OCI-LY7 (cell line): ENCODE results near the gene PCBD2. TPM values are rescaled to one million over a fixed set of nuclear protein-coding genes. Genes with fewer than 3 reads are reported as not detected.
"Not testable (repeated sequence)": the region's sequence is repeated elsewhere in the genome, so short reads cannot be mapped to it uniquely, and the experiment has no call there.

Experiments used
- BruUV-seq: library from RNA; stranded (reverse); fragments of 400-500 nt; replicated peaks from 2 replicates; lab custom pipeline; 2021; lab: Mats Ljungman, UMichigan
- CTCF ChIA-PET: fragments of 300-600 bp; sonication (Branson Sonifier 250); formaldehyde crosslinking; loops from one replicate; lab custom pipeline; 2022; ENCODE audit warnings: antibody characterized with exemption; ENCODE audit not compliant: unreplicated experiment; lab: Charles Lee
- POLR2A ChIA-PET: fragments of 300-600 bp; sonication (Branson Sonifier 250); formaldehyde crosslinking; loops from one replicate; lab custom pipeline; 2022; ENCODE audit warnings: antibody characterized with exemption; lab: Charles Lee
- DNase-seq: peaks from one replicate; pipeline ENCODE4 v3.0.0-alpha.2; 2015; ENCODE audit warnings: low spot score
- H2AFZ ChIP-seq: fragments of 200-600 bp; sonication (generic), shearing (Covaris generic); 2 replicates; pipeline ENCODE4 v1.6.1; 2014; ENCODE audit warnings: mild to moderate bottlenecking, antibody characterized with exemption, low read length, moderate library complexity
- H3K27ac ChIP-seq: fragments of 200-600 bp; sonication (generic); 2 replicates; pipeline ENCODE4 v1.5.1; 2014; ENCODE audit warnings: mixed run types, low read depth, mild to moderate bottlenecking, moderate library complexity, low read length, inconsistent platforms; ENCODE audit not compliant: poor library complexity, severe bottlenecking
- H3K36me3 ChIP-seq: fragments of 200-600 bp; sonication (generic); 2 replicates; pipeline ENCODE4 v1.6.1; 2014; ENCODE audit warnings: mild to moderate bottlenecking, antibody characterized with exemption, low read length, moderate library complexity, mixed read lengths; ENCODE audit not compliant: insufficient read depth
- H3K4me1 ChIP-seq: fragments of 200-600 bp; sonication (generic); 2 replicates; pipeline ENCODE4 v1.5.1; 2014; ENCODE audit warnings: mild to moderate bottlenecking, low read length; ENCODE audit not compliant: insufficient read depth, poor library complexity, severe bottlenecking
- H3K4me2 ChIP-seq: fragments of 200-600 bp; sonication (generic); 2 replicates; pipeline ENCODE4 v1.6.1; 2014; ENCODE audit warnings: mild to moderate bottlenecking, low read length
- H3K4me3 ChIP-seq: fragments of 200-600 bp; sonication (generic); 2 replicates; pipeline ENCODE4 v1.5.1; 2014; ENCODE audit warnings: mild to moderate bottlenecking, low read depth, low read length; ENCODE audit not compliant: poor library complexity, severe bottlenecking
- H3K79me2 ChIP-seq: fragments of 200-600 bp; sonication (generic); 2 replicates; pipeline ENCODE4 v1.6.1; 2016; ENCODE audit warnings: low read depth, mild to moderate bottlenecking, low read length, moderate library complexity, mixed read lengths; ENCODE audit not compliant: insufficient read depth
- H3K9me2 ChIP-seq: fragments of 200-600 bp; sonication (generic); 2 replicates; pipeline ENCODE4 v1.6.1; 2016; ENCODE audit warnings: mild to moderate bottlenecking, low read length, mixed read lengths; ENCODE audit not compliant: insufficient read depth
- H3K9me3 ChIP-seq: fragments of 200-600 bp; sonication (generic); 2 replicates; pipeline ENCODE4 v1.6.1; 2014; ENCODE audit warnings: mild to moderate bottlenecking, mixed run types, low read length, mixed read lengths
- H4K20me1 ChIP-seq: fragments of 200-600 bp; sonication (generic); 2 replicates; pipeline ENCODE4 v1.6.1; 2014; ENCODE audit warnings: mild to moderate bottlenecking, antibody characterized with exemption, low read length, moderate library complexity, mixed read lengths; ENCODE audit not compliant: insufficient read depth
- EZH2phosphoT487 ChIP-seq: fragments of 200-600 bp; sonication (generic); IDR thresholded peaks from 2 replicates; pipeline ENCODE4 v1.6.1; 2018; ENCODE audit warnings: low read depth, borderline replicate concordance, mild to moderate bottlenecking, mixed run types, antibody characterized with exemption, low read length, moderate library complexity, mixed read lengths
- intact Hi-C: fragments of 100-400 bp; cut with micrococcal nuclease; formaldehyde crosslinking; loops from one replicate; pipeline ENCODE4 v1.10.0; 2022; ENCODE audit not compliant: unreplicated experiment
- total RNA-seq, 2 experiments: library from RNA; depleted of rRNA in 1 of 2; stranded (reverse); fragments of >200 nt in 1 of 2; shearing (Covaris generic) in 1 of 2; gene quantifications; 2 replicates each; pipeline ENCODE4 v1.2.3, GENCODE V29; 2014 to 2022
- TF ChIP-seq, protein P1 (sequence below): fragments of 200-600 bp; sonication (generic); conservative IDR thresholded peaks from 2 replicates; pipeline ENCODE4 v1.5.1; 2014; ENCODE audit warnings: mild to moderate bottlenecking, antibody characterized with exemption, low read length, moderate library complexity, mixed read lengths

PCBD2 gene
- total RNA-seq, 2 experiments from 2014 or later: 12.2 to 34.3 TPM

DNA sequence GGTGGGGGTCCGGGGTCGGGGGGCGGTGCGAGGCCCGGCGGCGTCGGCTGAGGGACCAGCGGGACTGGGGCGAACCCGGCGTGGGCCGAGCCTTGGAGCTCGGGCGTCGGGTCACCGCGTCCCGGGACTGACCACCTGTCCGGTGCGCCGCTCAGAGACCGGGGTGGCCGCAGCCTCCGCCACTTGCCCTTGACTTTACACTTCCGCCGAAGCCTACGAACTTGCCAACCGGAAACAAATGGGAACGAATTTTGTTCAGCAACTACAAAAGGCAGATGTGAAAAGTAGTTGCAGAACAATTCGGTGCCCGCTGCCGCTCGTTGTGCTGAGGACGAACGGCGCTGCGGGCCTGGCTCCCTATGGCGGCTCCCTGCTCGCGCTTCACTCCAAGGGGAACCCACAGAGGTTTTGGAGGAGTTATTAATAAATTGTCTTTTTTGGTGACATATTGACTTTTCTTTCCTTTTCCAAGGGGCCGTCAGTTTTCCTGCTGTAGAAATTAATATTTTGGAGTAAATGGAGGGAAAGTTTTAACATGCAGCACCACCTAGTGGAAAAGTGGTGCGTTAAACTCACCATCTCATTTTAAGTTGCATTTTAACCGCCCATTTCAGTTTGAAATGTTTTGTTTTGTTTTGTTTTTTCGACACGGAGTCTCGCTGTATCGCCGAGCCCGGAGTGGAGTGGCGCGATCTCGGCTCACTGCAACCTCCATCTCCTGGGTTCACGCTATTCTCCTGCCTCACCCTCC, 490 bp downstream of the PCBD2 start:
- POLR2A ChIA-PET: interaction anchor here (0.7 to 2.4 kb wide), 7 partner anchors 32 to 265 kb away, joined by 3 to 10 read pairs (median 6); partner anchors contain the start of gene TXNDC15
- intact Hi-C loops: loop anchor here (1.0 to 10.0 kb wide), 8 partner anchors 59 to 381 kb away; partner anchors contain the start of genes CAMLG, DDX46, JADE2 and PITX1
- TF ChIP-seq EZH2phosphoT487: no peak
- TF ChIP-seq, protein P1, sequence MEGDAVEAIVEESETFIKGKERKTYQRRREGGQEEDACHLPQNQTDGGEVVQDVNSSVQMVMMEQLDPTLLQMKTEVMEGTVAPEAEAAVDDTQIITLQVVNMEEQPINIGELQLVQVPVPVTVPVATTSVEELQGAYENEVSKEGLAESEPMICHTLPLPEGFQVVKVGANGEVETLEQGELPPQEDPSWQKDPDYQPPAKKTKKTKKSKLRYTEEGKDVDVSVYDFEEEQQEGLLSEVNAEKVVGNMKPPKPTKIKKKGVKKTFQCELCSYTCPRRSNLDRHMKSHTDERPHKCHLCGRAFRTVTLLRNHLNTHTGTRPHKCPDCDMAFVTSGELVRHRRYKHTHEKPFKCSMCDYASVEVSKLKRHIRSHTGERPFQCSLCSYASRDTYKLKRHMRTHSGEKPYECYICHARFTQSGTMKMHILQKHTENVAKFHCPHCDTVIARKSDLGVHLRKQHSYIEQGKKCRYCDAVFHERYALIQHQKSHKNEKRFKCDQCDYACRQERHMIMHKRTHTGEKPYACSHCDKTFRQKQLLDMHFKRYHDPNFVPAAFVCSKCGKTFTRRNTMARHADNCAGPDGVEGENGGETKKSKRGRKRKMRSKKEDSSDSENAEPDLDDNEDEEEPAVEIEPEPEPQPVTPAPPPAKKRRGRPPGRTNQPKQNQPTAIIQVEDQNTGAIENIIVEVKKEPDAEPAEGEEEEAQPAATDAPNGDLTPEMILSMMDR: peak; percentile 90
- DNase-seq: peak; percentile 82
- peak overlapping the region; percentile 60 for H2AFZ ChIP-seq
- peak overlapping the region; percentile 93 for H3K27ac ChIP-seq
- H3K9me2 ChIP-seq: no peaks in the 10 kb centered on the region
- CTCF ChIA-PET: no interaction called here
- H3K36me3 ChIP-seq: peaks cover 25% of the 10 kb centered on the region
- H3K9me3 ChIP-seq: no peaks in the 10 kb centered on the region
- peak overlapping the region; percentile 84 for H3K4me2 ChIP-seq
- BruUV-seq: no TSS peak
- H3K4me3 ChIP-seq: peak overlapping the region; percentile 82
- no peaks in the 10 kb centered on the region for H4K20me1 ChIP-seq
- H3K79me2 ChIP-seq: peaks cover 9% of the 10 kb centered on the region; the same call in 1 of the 2 replicates
- H3K4me1 ChIP-seq: peaks cover 41% of the 10 kb centered on the region

DNA sequence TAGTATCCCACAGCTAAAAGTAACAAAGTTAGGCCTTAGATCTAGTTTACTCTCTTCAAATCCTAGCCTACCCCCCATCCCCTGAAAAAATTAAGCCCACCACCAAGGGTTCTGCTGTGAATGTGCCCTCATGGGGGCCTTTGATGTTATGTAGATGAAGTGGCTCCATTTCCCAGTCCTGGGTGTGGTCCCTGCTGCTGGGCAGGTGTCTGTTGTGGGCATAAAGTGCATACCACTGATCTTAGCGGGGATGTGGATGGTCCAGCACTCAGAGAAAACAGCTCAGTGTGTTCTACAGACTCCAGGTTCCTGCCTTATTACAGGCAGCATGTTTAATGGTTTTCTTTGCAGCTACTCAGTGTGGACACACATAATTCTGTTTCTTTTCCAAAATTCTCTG, 1.9 kb downstream of the PCBD2 start:
- Histone ChIP-seq H3K79me2 (peaks cover 9% of the 10 kb centered on the region; the same call in 1 of the 2 replicates), H3K36me3 (peaks cover 29% of the 10 kb centered on the region), H3K27ac (peak overlapping the region; percentile 93), H3K4me1 (peaks cover 37% of the 10 kb centered on the region), H4K20me1 (no peaks in the 10 kb centered on the region), H3K4me2 (peak overlapping the region; percentile 84), H3K9me3 (no peaks in the 10 kb centered on the region), H2AFZ (peak overlapping the region; percentile 45; the same call in 1 of the 2 replicates), H3K4me3 (peak overlapping the region; percentile 82), H3K9me2 (no peaks in the 10 kb centered on the region)
- POLR2A ChIA-PET: interaction anchor here (0.6 to 1.7 kb wide), 8 partner anchors 10 to 1800 kb away, joined by 3 to 6 read pairs (median 4); no protein-coding TSS in a partner anchor
- BruUV-seq: no TSS peak
- CTCF ChIA-PET: no interaction called here
- peak; percentile 28 for DNase-seq
- TF ChIP-seq EZH2phosphoT487: no peak
- TF ChIP-seq, protein P1: no peak
- intact Hi-C loops: loop anchor here (2.0 to 10.0 kb wide), 5 partner anchors 125 to 382 kb away; partner anchors contain the start of genes JADE2, PITX1 and SEC24A

DNA sequence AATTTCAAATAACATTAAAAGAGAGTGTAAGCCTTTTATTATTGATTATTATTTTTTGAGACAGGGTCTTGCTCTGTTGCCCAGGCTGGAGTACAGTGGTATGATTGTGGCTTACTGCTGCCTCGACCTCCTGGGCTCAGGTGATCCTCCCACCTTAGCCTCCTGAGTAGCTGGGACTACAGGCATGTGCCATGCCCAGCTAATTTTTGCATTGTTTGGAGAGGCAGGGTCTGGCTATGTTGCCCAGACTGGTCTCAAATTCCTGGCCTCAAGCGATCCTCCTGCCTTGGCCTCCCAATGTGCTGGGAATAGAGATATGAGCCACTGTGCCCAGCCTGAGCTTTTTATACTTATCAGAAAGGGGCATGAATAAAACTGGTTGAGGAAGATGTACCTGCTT, 5.8 kb downstream of the PCBD2 start:
- BruUV-seq: not testable (repeated sequence)

More for the DNA sequence above, 5.8 kb downstream of the PCBD2 start:
- H2AFZ ChIP-seq, H3K79me2 ChIP-seq, H3K9me2 ChIP-seq, H3K4me3 ChIP-seq, H3K4me2 ChIP-seq, DNase-seq, H3K9me3 ChIP-seq, POLR2A ChIA-PET, intact Hi-C loops, H3K27ac ChIP-seq, H4K20me1 ChIP-seq: not testable (repeated sequence)
- peaks cover 11% of the 10 kb centered on the region for H3K4me1 ChIP-seq
- peaks cover 67% of the 10 kb centered on the region for H3K36me3 ChIP-seq
- CTCF ChIA-PET: interaction anchor here (0.7 kb wide), 1 partner anchor 270 kb away, joined by 3 read pairs; no protein-coding TSS in a partner anchor
